Putamen (tissue), 1 donor: Measurements from ENCODE around the gene ADTRP.
A peak's percentile ranks its signal among the peaks of the same experiment; 100 is the strongest.

ENCODE experiments used
- DNase-seq: peaks from one replicate; pipeline ENCODE4 v3.0.0-alpha.2; 2016; ENCODE audit warnings: low spot score

The ADTRP gene

GRCh38 chr6:11772109-11772825, 6.3 kb downstream of the ADTRP start:
- no peak for DNase-seq

- DNase-seq, result no peak
These were observed 7.0 kb downstream of the ADTRP start for GRCh38 chr6:11771473-11772048.

- DNase-seq, result peak; percentile 10
These were observed 7.8 kb downstream of the ADTRP start for GRCh38 chr6:11770546-11771466.

- no peak for DNase-seq
These were observed 8.6 kb downstream of the ADTRP start for GRCh38 chr6:11769811-11770545.

- DNase-seq, result no peak
These were observed 9.4 kb downstream of the ADTRP start for GRCh38 chr6:11769244-11769643.

GRCh38 chr6:11767978-11768756, 10.4 kb downstream of the ADTRP start:
- DNase-seq, result no peak

GRCh38 chr6:11767458-11767857, 11.1 kb downstream of the ADTRP start:
- DNase-seq, result no peak

GRCh38 chr6:11766589-11767450, 11.8 kb downstream of the ADTRP start:
- DNase-seq, result no peak

- DNase-seq, result no peak
These were observed 12.6 kb downstream of the ADTRP start for GRCh38 chr6:11766043-11766442.

GRCh38 chr6:11764250-11764604, 14.4 kb downstream of the ADTRP start:
- no peak for DNase-seq

GRCh38 chr6:11763460-11764249, 14.9 kb downstream of the ADTRP start:
- DNase-seq, result no peak

- no peak for DNase-seq
These were observed 15.7 kb downstream of the ADTRP start for GRCh38 chr6:11762794-11763459.

- no peak for DNase-seq
These were observed 16.6 kb downstream of the ADTRP start for GRCh38 chr6:11761744-11762620.

- no peak for DNase-seq
These were observed 18.6 kb downstream of the ADTRP start for GRCh38 chr6:11760015-11760473.

GRCh38 chr6:11758878-11759277, 19.7 kb downstream of the ADTRP start:
- no peak for DNase-seq

- DNase-seq, result no peak
These were observed 21.9 kb downstream of the ADTRP start for GRCh38 chr6:11756726-11757125.

- no peak for DNase-seq
These were observed 22.3 kb downstream of the ADTRP start for GRCh38 chr6:11756292-11756691.

GRCh38 chr6:11755725-11756124, 22.9 kb downstream of the ADTRP start:
- DNase-seq, result no peak
